Embryonic facial prominence (tissue), 1 donor: Measurements from ENCODE around the gene EED.
"Not testable (repeated sequence)": the region's sequence is repeated elsewhere in the genome, so short reads cannot be mapped to it uniquely, and the experiment has no call there.

ENCODE experiments used
- DNase-seq: peaks from one replicate; pipeline ENCODE4 v3.0.0-alpha.2; 2016; ENCODE audit errors: extremely low spot score

The EED gene

GRCh38 chr11:86292912-86293616, 48.5 kb downstream of the EED start:
- no peak for DNase-seq

- no peak for DNase-seq
Measured at GRCh38 chr11:86294026-86294425, 49.5 kb downstream of the EED start.

- no peak for DNase-seq
Measured at GRCh38 chr11:86301742-86302091, 57.2 kb downstream of the EED start.

GRCh38 chr11:86302092-86302793, 57.7 kb downstream of the EED start, which contains the start of gene HIKESHI:
HIKESHI (plus strand) TSS chr11:86302240; CDS start chr11:86302449, 209 bp downstream.
- DNase-seq, result peak; percentile 94

- no peak for DNase-seq
Measured at GRCh38 chr11:86303257-86303656, 58.7 kb downstream of the EED start.

- not testable (repeated sequence) for DNase-seq
Measured at GRCh38 chr11:86308710-86309109, 64.2 kb downstream of the EED start.

GRCh38 chr11:86313793-86314192, 69.2 kb downstream of the EED start:
- no peak for DNase-seq

- DNase-seq, result no peak
Measured at GRCh38 chr11:86314636-86315035, 70.1 kb downstream of the EED start.
